CD4-positive, alpha-beta T cell treated with Interleukin-12 subunit alpha and Interleukin-12 subunit beta, for 1 hour (primary cell): ENCODE data around the gene TBX4.

Experiments
- DNase-seq: peaks from one replicate; pipeline ENCODE4 v3.0.0-alpha.2; 2020

The TBX4 gene

DNA sequence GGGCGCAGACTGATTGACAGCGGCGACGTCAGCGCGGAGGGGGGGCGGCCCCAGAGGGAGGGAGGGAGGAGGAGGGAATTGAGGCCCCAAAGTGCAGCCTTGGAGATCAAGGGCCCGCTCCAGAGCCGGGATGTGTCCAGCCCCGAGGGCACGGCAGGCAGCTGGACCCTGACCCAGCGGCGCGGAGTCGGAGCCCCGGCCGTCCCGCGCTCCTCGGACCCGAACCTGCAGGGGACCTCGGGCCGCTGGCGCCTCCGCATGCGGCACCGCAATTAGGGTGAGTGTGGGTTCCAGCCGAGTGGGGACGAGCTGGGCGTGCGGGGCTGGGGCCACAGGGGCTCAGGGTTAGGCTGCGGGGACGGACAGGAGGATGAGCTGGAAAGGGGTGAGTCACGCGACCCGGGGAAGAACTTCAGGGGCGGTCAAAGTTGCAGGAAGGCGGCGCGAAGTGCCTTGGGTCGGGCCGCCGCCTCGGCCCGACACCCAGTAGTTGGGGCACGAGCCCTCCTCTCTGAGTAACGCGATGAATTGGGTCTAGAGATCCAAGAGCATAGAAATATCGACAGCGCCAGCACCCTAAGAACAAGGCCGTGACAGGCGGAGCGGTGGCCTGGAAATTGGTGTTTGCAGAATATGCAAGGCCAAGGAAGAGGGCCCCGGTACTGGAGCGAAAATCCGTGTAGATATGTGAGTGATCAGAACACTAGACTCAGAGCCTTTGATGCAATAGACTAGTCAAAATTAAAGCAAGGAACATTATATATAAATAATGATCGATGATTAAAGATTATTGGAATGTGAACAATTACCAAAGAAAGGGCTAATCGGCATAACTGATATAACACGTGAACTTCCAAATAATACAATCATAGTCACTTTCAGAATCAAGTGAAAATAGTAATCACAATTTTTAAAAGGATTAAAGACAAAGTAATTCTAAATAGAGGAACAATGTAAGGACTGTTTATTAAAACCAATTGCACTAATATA lies at the start of gene TBX4:
Gene TBX4, plus strand, starts transcription at position 122 of the 990 bp plus-strand sequence. CDS start 4,069 bp downstream, outside the sequence.
- no peak for DNase-seq

DNA sequence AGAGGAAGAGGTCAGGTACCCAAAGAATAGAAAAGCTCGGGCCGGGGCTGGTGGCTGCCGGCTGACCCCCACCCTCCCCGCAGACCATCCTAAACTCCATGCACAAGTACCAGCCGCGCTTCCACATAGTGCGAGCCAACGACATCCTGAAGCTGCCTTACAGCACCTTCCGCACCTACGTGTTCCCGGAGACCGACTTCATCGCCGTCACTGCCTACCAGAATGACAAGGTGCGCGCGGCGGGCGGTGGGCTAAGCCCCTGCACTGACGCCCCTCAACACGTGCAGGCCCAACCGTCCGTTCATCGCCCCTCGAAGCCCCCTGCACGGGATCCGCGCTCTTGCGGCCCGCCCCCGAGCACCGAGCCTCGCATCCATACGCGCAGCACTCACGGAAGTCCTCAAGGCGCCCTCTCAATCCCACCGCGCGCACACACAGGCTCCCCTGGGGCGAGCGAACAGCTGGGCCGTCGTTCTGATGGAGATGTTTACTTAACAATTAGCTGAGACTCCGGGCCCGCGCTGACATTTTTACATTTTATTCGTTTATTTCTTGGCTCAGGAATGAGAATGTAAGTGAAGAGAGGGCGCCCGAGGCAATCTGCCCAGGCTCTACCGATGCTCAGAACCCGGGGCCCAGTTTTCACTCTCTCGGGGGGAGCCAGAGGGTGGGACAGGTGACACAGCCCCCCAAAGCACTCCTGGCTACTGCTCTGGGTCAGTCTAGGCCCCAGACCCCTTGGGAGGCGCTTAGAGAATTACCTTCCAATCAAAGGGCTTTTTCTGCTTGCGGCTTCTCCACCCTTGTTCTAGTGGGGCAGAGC lies 49.0 kb upstream of the TBX4 start:
- no peak for DNase-seq

DNA sequence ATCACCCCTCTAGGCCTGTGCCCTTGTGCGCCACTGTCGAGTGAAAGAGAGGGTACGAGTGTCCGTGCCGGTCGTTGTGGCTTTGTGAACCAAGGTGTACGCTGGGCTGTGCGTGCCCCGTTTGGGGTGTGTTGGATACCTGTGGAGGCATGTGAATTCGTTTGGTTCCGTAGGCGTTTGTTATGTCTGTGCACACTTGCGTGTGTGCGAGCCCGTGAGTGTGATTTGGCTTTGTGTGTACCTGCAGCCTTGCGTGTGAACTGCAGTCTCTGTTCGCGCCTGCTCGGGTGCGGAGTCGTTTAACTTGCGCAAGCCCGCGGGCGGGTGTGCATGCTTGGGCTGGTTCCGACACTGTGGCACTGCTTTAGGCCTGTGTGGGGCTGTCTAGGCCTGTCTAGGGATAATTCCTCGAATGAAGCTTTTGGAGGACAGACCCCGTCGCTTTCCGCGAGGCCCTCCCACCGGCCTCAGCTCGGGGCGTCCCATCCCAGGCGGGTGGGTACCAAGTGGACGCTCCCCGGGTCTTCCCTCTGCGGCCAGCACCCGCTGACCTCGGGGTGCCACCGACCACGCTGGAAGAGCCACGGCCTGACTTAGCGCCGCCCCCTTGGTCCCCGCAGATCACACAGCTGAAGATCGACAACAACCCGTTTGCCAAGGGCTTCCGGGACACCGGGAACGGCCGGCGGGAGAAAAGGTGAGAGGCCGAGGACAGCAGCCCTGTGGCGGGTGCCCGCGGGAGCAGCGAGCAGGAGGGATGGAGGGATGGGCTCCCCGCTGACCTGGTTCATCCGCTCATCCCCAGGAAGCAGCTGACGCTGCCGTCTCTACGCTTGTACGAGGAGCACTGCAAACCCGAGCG lies 48.2 kb upstream of the TBX4 start:
- DNase-seq, result no peak

DNA sequence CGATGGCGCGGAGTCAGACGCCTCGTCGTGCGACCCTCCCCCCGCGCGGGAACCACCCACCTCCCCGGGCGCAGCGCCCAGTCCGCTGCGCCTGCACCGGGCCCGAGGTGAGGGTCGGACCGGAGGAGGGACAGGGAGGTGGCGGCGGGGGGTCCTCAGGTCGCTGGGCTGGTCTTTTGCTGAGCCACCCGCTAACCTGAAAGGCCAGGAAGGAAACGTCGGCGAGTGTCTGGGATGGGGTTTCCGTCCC lies 47.6 kb upstream of the TBX4 start:
- DNase-seq, result no peak

DNA sequence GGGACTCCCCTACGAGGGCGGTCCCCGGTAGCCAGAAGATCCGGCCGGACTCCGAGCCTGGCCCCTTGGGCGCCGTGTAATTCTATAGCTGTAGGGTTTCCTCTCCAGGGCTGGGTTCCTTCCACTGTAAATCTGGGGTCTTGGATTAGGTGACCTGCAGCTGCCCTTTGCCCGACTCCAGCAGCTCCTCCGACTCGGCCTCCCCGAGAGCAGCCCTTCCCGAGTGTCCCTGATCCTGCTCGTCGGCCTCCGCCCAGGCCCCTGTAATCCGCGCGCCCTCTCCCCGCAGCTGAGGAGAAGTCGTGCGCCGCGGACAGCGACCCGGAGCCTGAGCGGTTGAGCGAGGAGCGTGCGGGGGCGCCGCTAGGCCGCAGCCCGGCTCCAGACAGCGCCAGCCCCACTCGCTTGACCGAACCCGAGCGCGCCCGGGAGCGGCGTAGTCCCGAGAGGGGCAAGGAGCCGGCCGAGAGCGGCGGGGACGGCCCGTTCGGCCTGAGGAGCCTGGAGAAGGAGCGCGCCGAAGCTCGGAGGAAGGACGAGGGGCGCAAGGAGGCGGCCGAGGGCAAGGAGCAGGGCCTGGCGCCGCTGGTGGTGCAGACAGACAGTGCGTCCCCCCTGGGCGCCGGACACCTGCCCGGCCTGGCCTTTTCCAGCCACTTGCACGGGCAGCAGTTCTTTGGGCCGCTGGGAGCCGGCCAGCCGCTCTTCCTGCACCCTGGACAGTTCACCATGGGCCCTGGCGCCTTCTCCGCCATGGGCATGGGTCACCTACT lies 47.1 kb upstream of the TBX4 start:
- no peak for DNase-seq

DNA sequence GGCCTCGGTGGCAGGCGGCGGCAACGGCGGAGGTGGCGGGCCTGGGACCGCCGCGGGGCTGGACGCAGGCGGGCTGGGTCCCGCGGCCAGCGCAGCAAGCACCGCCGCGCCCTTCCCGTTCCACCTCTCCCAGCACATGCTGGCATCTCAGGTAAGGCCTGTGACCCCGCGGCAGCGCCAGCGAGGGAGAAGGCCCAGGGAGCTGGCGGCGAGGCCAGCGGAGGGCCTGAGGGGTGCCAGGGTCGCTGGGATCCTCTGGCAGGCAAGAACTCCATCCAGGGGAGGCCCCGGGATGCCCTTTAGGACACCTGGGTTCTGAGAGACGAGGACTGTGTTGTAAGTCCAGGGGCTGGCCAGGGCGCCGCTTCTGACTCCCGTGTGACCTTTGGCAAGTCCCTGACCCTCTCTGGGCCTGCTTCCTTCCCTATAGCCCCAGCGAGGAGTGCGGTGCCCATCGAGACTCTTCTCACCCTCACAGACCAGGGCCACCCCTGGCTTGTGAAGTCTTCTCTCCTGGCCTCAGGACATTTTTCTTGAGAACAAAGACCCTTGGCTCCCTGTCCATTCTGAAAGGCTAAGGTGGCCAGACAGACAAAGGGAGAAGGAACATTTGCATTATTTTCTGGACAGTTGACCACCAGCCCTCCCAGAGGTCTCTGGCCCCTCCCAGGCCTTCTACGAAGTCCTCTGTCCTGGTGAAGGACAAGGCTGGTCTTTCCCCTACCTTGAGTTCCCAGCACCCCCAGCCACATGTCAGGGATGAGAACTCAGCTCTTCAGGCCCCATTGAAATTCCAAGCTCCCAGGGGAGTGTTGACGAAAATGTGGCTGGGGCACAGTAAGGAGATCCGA lies 46.3 kb upstream of the TBX4 start:
- no peak for DNase-seq

DNA sequence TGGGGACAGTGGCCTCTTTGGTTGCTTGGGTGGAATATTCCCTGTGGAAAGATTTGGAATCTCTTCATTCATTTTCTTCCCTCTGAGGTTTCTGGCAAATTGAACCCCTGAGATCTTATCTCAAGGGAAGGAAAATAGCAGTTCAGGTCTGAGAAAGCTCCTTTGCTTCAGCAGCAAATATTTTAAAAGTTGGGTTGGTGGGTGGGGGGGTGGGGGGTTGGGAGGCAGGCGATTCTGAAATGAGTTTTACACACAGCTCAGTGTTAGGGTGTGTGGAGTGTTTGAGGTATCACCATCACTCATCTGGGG lies 45.7 kb upstream of the TBX4 start:
- DNase-seq, result no peak

DNA sequence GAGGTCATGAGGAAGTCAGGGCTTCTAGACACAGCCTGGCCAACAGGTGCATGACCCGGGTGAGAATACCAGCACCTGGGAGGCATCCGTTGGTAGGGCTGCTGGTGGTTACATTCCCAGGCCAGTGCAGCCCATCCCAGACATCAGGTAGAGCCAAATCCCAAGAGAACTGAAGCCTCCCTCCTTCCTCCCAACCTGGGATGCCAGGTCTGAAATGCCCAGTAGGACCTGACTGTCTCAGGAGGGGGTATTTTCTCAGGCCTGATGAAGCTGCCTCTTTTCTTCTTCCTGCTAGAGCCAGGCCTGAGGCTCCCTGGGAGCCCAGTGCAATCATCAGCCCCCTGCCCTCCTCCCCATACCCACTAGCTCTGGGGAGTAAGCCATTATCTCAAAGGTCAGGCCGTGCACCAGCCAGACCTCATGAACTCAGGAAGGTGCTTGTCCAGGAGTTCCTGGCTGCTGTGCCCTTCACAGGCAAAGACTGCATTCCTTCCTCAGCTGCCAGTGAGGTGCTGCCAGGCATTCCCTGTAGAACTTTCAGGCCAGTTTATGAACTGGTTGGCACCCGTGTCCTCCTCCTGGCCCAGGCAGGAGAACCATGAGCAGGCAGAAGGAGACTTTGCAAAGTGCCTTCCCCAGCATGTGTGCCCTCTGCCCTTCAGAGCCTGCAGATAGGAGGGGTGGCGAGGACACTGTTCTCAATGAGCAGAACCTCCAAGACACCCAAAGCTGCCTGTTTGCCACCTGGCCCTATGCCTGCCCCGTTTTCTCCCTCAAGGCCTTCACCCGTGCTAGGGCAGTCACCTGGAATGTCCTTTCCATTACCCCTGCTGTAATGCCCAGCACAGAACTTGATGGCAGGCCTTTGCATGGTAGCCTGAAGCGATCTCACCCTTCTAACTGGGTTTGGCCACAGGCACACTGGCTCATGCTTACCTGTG lies 45.0 kb upstream of the TBX4 start:
- no peak for DNase-seq

DNA sequence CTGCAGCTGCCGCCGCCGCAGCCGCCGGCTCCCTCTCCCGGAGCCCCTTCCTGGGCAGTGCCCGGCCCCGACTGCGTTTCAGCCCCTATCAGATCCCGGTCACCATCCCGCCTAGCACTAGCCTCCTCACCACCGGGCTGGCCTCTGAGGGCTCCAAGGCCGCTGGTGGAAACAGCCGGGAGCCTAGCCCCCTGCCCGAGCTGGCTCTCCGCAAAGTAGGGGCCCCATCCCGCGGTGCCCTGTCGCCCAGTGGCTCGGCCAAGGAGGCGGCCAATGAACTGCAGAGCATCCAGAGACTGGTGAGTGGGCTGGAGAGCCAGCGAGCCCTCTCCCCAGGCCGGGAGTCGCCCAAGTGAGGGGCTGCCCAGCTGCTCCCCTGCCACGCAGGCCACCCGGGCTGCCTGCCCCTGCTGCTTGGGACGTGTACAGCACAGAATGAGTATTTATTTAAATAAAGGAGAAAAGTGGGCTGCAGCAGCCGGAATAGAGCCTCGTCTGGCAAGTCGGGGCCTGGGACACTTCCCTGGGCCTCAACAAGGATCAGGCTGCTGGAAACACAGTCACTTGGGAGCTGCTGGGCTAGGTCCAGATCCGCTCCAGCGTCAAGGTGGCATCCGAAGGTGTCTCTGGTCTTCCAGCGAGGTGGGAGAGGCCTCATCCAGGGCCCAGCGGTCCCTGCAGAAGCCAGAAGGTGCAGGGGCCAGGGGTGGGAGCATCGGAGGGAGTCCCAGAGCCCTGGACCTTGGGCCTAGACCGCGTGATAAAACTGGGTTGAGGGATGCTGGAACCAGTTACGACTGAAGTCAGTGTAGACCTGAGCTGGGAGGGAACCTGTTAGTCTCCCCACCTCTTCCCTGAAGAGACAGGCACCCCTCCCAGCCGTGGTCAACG lies 43.8 kb upstream of the TBX4 start:
- DNase-seq, result no peak

DNA sequence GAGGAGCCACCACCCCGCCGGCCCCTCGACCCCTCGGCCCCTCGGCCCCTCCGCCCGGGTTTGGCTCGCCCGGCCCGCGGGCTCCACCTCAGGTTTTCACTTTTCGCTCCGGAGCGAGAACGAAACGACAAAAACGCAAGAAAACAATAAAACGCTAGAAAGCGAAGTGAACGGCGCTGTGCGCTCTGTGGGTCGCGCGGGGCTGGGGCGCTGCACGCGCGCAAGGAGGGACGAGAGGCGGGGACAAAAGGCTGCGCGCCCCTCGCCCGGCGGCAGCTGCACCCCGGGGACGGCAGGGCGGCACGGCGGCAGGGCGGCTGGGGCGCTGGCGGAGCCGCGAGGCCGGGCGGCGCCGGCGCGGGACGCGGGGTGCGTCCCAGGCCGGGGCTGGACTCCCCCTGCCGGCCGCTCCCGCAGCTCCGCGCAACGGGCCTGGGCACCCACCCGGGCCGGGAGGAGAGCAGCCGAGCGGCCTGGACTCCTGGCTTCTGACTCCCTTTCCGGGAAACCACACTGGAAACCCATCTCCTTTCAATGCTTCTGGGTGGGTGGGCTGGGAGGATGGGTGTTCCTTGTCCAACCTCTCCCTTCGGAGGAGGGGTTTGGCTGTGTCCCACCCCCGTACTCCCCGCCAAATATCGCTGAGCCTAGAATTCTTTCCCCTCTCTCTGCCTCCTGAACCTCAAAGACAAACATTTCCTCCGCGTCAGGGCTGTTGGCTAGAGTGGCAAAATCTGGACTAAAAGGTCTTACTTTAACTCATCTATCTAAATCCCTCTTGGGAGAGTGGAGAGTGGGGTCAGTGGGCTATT lies 42.7 kb upstream of the TBX4 start:
- DNase-seq, result peak; percentile 36

DNA sequence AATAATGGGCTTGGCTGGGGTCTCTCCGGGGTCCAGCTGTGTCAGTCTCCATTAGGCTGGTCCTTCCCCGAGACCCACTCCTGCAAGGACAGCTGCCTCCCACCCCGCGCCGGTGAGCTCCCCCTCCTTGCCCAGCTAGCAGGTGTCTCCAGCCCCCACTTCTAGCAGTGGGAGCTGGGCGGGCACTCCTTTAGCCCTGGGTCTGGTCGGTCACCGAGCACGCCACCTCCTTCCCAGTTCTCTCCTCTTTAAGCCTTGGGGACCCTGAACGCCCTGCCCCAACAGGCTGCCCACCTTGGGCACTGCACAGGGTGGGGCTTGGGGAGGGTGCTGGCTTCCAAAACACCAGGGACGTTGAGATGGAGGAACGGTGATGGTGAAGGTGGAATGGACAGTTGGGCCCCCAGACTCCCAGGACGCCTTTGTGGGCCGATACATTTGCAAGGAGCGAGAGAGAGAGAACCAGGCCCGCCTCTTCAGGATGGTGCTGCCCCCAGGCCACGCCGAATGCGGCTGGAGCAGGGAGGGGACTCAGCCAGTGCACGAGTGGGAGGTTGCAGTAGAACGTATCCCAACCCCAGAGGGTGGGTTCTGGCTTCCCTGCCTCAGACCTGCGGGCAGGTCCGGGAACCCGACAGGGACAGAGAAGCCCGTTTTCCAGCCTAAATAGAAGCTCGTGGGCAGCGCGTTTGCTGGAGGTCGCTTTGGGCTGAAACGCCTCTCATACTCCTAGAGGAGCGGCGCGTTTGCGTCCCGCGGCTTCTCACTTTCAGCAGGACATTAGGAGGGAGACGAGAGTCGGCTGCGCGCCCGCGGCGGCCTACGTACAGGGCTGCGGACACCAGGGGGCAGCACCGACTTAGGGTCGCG lies 41.8 kb upstream of the TBX4 start:
- peak; percentile 80 for DNase-seq

DNA sequence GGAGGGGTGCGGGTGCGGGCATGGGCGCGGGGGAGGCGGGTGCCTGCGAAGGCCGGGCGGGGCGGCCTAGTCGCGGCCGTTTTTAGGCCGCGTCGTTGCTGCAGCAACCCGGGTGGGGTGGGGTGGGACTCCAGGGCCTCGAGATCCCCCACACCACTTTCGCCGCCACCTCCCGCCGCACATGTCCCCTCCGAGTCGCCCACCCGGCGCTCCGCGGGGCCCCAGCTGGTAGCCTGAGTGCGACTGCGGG lies 41.3 kb upstream of the TBX4 start:
- no peak for DNase-seq

DNA sequence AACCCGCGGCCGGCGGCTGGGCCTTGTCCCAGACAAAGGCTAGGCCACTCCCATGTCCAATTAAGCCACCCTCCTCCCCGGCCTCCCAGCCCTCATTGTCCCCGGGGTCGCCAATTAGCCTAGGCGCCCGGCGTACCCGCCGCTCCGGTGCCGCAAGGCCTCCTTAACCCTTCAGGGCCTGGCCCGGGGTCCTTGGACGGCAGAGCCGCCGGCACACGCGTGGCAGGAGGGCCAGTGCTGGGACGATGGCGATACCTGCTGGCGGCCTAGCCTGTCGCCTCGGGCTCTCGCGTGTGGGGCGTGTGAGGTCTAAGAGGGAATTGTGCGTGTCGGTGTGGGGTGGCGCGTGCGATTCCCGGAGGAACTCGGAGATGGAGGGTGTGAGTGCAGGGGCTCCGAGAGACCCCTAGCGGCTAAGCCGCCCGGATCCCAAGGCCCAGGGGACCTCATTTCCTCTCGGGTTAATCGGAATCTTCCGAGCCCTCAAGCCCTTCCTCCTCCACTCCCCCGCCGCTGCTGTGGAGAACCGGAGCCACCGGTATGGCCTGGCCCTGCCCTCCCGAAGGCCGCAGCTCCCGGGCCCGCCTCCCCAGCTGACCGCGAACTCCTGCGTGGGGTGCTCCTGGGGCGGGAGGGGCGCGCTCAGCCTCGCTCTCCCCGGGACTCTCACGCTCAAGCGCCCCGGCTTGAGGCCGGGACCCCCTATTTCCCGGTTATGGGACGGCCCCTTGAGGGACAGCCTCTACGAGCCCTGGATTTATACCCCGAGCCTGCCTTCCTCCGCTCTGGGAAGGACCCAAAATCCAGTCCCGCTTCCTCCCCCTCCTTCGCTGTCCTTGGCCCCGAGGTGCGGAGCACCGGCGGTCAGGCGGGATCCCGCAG lies 40.7 kb upstream of the TBX4 start:
- DNase-seq, result no peak

DNA sequence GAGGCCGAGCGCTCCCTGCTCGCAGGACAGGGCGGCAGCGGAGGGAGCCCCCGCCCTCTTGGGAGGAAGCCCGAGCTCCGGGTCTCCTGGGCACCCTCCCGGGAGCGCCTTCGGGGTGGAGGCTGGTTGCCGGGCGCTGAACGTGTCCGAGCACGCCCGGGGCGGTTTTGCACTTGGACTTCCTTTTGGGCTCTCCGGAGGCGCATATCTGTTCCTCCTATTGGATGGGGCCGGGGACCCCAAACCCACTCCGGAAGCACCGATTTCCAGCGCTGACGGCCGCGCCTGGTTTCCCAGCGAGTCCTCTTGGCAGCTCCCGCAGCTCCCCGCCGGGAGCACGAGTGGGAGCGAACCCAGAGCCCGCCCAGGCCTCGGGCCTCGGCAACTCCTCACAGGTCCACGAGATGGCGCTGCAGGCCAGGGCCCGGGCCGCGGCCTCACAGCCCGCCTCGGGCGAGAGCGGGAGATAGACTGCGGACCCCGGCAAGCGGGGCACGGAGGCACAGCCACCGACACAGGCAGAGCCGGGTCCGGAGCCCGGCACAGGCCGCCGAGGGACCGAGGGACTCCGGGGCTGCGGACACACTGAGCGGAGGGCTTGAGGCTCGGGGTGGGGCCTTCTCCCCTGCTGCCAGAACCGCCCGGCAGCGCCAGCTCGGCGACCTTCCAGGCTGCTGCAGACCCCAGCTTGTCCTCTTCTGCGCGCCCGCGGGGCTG lies 39.9 kb upstream of the TBX4 start:
- DNase-seq, result peak; percentile 82

DNA sequence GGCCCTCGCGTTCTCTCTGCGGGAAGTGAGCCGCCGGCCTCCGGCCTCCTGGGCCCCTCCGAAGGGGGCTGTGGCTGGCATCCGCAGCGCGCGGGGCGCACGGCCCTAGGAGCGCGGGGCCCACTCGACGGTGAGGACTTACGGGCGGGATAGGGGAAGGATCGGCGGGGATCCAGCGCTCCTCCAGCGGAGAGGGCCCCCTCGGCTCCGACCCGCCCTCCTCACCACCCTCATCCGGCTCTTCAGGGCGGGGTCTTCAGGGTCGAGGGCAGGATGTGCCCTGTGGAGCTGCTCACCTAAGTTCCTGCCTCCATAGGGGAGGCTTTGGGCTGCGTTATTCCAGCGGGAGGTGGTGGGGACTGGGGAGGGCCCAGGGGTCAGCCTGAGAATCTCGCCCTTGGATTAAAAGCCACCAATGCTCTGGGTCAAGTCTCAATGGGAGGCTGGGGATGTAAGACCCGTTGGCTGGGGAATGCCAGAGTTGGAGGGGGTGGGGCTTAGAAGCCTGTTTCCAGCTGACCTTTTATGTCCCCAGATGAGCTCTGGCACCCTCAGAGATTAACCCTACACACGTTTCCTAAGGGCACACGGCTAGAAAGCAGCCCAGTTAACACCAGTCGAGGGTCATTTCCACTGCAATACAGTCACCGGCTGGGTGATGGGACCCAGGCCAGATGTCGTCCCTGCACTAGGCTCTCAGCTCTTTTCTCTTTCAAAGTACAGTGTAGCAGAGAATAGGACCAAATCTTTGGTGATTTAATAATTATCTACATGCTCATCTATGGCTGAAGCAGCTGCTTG lies 39.2 kb upstream of the TBX4 start:
- DNase-seq, result no peak
